T-helper 2 cell treated with Interferon-gamma antibody and Interleukin-4, amounts not matched to agents 100 ng/mL and 5 ng/mL, for 36 hours (primary cell): Measurements from ENCODE around the gene LMAN1. TPM values are rescaled to one million over a fixed set of nuclear protein-coding genes. Genes with fewer than 3 reads are reported as not detected.

Experiments used
- intact Hi-C: fragments of 100-400 bp; cut with micrococcal nuclease; formaldehyde crosslinking; loops from one replicate; pipeline ENCODE4 v1.15.1; 2023
- total RNA-seq: library from RNA; stranded (reverse); gene quantifications from 2 replicates; pipeline ENCODE4 v1.2.3, GENCODE V29; 2022

Gene LMAN1, protein sequence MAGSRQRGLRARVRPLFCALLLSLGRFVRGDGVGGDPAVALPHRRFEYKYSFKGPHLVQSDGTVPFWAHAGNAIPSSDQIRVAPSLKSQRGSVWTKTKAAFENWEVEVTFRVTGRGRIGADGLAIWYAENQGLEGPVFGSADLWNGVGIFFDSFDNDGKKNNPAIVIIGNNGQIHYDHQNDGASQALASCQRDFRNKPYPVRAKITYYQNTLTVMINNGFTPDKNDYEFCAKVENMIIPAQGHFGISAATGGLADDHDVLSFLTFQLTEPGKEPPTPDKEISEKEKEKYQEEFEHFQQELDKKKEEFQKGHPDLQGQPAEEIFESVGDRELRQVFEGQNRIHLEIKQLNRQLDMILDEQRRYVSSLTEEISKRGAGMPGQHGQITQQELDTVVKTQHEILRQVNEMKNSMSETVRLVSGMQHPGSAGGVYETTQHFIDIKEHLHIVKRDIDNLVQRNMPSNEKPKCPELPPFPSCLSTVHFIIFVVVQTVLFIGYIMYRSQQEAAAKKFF
- 109 TPM in 2 replicates for total RNA-seq

DNA sequence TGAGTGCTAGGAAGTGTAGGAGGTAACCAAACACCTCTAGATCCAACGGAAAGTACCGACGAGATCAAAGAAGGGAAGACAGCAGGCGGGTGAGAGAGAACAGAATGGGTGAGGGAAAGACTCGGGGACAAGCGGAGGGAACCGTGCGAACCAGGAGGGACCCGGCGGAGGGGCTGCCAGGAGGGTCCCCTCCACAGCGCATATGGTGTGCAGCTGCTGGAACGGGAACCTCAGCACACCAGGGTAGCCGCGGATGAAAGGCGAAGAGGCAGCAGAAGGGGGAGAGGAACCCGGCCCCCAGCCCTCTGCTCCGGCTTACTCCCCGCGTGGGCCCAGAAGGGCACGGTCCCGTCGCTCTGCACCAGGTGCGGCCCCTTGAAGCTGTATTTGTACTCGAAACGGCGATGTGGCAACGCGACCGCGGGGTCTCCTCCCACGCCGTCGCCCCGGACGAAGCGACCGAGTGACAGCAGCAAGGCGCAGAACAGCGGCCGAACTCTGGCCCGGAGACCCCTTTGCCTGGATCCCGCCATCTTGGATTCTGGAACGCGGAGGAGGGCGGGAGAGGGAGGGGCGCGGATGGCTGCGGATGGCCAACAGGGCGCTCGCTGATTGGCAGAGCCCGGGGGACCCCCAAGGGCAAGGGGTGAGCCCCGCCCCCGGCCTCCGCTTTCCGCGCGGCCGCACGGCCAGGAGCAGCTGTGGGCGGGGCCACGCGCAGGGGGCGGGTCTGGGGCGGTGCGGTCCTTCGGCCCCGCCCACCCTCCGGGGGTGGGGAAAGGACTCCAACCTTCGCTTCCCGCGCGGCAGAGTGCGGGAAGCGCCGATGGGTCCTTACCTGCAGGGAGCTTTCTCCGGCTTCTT is at the start of gene LMAN1:
Gene LMAN1, minus strand, starts transcription at position 554 of the 864 bp plus-strand sequence. Its CDS starts 21 bp downstream, at position 533.
- intact Hi-C loops: loop anchor here (1.0 to 10.0 kb wide), 8 partner anchors 17 to 1734 kb away; partner anchors contain the start of genes MALT1, NARS1 and SEC11C

DNA sequence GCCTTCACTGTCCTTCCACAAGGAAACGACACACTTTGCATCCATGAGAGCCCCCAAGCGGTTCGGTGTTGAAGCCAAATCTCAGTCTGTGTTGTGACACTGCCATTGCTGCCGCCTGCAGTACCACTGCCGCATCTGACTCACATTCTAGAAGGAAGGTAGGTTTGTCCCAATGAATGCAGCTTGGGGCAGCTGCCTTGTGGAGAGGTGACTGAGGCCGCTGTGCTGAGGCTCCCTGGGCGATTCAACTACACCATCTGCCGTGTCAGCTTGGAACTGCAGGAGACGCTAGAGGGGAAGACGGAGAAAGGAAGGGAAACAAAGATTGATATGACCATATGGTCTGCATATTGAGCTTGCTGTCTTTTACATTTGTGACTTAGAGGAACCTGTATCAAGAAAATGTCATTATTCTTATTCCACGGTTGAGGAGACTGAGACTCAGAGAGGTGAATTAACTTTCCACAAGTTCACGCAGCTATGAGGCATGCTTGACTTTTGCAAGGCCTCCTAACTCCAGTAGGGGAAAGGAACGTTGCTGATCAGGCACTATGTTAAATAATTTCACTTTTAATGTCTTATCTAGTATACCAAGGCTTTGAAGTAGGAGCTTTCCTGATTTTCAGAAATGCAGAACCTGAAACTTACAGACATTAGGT is 43.5 kb upstream of the LMAN1 start:
- intact Hi-C loops: loop anchor here (2.0 to 5.0 kb wide), 4 partner anchors 45 to 320 kb away; partner anchors contain the start of gene LMAN1

DNA sequence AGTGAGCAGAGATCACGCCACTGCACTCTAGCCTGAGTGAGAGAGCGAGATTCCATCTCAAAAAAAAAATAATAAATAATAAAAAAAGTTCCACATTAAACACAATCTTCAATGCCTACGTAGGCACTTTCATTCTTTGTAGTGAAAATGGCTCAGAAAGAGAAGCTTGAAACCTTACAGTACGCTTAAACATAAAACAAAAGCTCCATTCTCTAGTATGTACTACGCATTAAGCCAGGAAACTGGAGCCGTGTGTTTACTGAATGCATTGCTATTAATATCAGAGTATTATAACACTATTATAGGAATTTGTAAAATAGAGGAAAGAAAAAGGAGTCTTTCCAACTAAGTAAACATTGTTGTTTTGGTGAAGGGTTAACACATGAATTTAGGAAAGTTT is 41.3 kb upstream of the LMAN1 start:
- intact Hi-C loops: loop anchor here (5.0 kb wide), 2 partner anchors 43 to 318 kb away; partner anchors contain the start of gene LMAN1

DNA sequence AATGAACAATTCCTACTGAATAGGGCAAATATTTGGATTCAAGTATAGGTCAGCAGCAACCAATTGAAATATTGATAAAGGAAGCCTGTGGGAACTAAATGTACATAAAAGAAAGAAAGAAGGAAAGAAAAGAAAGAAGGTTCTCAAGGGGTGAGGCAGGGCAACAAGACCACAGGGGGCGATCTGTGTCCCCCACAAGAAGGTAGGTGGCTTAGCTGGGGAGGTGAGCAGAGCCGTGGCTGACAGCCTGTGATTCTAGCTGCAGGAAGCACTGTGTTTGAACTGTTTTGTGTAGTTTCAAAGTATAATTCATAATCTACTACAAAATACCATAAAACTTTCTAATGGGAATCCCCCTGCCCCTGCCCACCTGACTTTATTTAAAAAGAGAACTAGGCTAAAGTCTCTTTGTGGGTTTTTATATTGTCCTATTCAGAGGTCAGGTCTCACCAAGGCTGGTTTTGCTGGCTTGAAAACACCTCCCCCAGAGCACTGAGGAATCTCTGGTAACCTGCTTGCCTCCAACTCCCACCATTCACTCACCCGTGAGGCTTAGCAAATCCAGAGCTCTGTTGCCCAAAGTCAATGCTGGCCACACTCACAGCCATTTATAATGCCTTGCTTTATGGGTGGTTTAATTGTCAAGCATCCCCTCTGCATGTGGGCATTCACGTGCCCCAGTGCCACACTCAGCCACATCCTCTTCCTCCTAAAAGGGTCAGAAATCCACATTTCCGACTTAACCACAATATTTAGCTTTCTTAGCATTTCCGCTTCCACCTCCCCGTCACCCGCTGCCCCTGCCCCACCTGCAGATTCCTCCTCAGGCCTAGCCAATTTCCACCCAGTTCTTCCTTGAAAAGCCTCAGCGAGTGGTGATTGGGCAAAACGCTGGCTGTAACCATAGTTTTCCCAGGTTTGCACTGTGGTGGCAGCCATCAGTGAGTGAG is 36.4 kb upstream of the LMAN1 start:
- intact Hi-C loops: no loop called here

DNA sequence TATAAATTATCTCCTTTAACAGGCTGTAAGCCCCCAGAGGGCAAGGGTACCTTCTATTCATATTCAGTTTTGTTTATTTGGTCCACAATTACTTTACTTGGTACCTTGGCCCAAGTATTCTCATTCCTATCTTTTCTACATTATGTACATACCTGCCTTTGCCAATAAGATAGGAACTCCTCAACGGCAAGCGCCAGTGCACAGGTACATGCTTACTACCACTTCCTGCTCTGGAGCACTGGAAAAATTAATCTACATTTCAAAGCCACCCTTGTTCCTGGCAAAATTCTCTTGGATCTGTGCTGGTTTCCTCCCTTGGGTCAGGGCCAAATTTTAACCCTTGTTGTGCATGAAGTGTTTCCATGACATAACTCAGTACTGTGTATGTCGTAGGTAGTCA is 34.3 kb upstream of the LMAN1 start:
- intact Hi-C loops: no loop called here

DNA sequence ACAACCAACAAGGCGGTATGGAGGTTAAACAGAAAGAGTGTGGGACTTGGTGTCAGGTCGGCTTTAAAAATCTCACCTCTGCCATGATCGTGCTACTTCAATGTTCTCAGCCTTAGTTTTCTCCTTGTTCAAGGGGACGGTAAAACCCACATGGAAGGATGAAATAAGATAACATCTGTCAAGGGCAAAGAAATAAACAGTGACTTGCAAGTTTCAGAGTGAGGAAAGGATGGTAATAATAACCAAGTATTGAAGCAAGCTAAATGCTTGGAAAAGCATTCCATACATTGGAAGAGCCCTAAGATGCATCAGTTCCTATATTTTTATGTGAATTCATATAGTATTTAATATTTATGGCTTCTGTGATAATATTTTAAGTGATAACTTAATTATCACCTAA is 29.8 kb upstream of the LMAN1 start:
- intact Hi-C loops: no loop called here

DNA sequence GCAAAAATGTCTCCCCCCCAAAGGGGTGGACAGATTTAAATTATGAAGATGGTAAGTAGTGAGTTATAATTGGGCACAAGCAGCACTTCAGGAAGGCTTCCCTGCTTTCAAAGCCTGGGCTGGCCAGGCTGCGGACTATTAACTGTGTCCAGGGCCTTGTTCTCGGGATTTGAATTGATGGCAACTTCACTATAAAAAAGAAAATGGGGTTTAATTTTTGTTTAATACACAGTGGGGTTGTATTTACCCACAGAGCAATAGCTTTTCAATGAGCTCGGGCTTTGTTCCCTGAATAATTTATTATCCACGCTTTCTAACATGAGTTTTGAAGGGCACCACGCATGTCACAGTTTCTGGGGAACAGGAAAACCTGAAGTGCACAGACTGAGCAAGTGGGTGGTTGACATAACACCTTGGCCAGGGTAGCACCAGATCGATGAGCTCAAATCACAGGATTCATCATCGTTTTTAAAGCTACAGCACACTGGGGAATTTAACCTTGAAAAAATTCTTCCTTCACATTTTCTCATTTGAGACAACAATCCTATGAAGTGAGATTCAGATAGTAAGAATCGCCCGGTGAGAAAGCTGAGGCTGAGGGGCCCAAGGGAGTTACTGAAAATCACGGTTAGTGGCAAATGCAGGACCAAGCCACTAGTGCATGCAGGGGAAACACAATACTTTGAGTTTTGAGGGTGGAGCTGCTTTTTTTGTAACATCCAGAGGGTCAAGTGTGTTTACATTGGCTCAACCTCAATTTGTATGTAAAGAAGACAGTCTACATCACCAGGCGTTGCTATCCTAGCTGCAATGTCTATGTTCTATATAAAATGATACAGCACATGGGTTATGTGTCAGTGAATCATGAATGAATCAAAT is 28.9 kb upstream of the LMAN1 start:
- intact Hi-C loops: no loop called here

DNA sequence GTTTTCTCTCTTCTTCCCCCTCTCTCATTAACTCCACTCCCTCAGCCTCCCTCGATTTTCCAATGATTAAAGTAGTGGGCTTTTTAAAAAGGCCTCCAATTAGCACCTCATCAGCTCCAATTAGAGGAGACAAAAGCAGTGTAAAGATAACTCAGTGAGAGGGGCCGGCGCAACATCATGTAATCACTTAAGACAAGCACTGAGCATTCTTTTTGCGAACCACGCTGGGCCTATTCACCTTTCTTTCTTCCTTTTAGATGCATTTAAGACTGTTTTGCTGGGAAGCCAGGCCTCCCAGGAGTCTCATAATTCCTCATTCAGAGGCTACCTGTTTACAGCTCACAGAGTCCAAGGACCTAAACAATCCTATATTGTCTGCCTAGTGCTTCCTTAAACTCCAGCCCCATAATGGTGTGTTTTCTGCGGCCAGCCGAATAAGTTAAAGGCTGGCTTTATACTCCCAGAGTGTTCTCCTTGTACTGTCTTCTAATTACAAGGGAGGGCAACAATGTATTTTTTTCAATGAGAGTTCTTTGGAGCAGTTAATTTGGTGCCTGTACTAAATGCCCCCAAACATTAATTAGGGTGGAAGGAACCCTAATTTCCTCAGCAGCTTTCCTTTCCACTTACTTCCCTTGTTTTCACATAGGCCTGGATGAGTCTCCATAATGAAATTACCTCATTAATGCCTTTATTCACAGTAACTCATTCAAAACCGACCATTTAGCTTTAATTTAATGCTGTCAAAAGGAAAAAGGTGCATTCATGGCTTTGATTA is 28.0 kb upstream of the LMAN1 start:
- intact Hi-C loops: no loop called here

DNA sequence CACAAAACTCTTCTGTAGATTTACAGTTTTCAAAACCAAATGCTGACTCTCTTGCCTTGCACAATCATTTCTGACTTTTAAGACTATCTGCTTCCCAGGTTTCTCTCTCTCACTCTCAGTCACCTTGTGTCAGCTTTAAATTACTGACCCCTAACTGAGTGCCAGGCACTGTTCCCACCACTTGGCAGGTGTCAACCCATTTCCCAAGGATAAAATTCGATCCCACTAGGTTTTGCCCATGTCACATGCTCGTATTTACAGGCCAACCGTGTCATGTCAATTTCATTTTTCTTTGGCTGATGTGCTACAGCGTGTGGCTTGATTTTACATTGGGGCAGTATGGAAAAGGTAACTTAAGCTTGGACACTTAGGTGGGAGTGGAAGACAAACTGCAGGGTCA is 26.1 kb upstream of the LMAN1 start:
- intact Hi-C loops: no loop called here

DNA sequence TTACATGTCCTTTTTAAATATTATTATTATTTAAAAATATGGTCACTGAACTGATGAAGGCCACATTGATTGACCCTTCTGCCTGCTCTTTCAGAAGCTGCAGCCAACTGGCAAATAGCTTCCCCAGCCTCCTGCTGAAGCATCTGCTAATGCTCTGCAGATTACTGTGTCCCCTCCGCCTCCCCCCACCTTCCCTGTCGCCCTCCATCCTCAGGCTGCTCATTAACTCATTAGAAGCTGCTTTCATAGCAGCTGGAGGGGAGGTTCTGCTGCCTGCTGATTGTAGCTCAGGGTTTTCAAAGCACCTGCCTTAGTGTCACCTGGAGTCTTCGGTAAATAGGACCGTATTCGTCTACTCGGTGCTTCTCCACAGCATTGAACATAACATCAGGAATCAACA is 24.8 kb upstream of the LMAN1 start:
- intact Hi-C loops: no loop called here

DNA sequence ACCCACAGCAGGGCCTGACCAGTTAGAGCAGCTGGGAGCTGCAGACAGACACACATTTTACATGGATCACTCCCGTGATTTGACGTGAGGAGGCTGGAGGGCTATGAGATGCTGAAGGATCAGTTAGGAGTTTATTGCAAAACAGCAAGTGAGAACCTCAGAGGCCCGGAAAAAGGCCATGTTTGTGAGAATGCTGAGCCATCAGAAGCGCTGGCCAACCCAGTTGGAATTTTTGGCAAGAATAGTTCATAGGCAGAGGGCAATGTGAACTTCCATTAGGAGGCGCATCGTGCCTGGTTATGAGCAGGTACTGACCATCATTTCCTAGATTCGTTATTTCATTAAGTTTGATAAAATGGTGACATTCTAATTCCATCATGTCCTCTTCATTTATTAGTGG is 23.3 kb upstream of the LMAN1 start:
- intact Hi-C loops: no loop called here

DNA sequence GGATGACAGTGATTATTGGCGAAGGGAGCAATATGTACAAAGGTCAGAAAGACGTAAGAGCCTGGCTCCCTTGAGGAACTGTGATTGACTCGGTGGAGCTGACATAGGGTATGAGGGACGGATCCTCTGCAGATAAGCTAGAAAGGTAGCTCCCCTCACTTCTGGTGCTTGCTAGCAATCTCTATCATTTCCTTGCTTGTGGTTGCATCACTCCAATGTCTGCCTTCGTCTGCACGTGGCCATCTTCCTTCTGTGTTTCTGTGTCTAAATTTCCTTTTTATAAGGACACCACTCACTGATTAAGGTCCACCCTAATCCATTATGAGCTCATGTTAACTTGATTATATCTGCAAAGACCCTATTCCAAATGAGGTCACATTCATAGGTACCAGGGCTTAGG is 22.9 kb upstream of the LMAN1 start:
- intact Hi-C loops: no loop called here

DNA sequence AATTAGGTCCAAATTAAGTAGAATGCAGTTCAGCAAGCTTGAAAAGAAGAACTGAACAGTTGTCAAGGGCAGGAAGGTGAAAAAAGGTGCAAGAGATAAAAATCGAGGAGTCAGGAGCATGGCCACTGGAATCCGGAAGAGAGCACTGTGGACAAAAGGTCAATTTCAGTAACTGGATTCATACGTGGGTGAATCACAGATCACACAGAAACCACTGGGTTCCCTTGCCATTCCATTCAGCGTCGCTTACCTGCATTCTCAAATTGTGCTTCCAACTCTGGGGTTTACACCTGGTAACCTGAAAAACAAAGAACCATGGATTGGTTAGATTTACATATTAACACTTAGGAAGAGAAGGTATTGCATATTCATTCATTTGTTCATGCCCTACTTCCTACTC is 21.6 kb upstream of the LMAN1 start:
- intact Hi-C loops: no loop called here

DNA sequence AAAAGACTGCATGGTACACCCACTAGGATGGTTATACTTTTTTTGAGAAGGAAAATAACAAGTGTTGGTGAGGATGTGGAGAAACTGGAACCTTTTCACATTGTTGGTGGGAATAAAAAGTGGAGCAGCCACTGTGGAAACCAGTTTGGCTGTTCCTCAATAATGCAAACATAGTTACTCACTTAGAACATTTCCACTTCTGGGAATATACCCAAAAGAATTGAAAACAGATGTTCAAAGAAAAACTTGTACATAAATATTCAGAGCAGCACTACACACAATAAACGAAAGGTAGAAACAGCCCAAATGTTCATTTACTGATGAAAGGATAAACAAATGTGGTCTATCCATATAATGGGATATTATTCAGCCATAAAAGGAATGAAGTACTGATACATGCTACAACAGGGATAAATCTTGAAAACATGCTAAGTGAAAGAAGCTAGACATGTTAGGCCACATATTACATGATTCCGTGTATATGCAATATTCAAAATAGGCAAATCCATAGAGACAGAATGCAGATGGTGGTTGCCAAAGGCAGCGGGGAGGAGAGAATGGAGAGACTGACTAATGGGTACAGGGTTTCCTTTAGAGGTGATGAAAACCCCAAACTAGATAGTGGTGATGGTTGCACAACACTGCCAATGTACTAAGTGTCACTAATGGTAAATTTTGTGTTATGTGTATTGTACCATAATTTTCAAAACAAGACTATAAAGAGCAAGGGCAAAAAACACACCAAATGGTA is 20.9 kb upstream of the LMAN1 start:
- intact Hi-C loops: no loop called here

DNA sequence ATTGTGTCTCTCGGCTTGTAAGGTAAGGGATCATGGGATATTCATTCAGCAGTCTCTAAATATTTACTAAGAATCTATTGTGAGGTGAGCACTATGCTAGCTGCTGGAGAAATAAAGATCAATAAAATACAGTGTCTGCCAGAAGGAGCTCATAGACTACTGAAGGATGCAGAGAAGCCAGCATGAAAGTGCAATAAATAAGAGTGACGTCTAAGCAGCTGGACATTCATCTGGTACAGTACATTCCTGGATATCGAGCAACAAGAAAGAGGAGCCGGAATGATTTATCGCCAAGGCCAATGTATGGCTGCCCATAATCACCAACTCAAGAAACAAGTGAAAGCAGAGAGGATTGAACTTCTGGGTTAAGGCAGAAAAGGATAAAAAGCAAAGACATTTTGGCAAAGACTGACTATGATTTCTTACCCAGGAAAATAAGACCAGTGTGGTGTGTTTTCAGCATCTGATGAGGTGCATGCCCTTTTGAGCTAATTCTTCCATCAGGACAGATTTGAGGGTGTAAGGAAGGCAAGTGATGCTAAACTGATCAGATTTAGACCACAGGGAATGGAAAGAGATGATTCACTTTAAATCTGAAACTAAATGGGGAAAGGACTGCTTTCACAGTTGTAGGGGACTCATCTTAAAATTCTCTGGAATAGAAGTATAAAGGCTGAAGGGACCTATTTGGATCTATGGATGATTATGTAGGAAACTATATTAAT is 18.7 kb upstream of the LMAN1 start:
- intact Hi-C loops: no loop called here

DNA sequence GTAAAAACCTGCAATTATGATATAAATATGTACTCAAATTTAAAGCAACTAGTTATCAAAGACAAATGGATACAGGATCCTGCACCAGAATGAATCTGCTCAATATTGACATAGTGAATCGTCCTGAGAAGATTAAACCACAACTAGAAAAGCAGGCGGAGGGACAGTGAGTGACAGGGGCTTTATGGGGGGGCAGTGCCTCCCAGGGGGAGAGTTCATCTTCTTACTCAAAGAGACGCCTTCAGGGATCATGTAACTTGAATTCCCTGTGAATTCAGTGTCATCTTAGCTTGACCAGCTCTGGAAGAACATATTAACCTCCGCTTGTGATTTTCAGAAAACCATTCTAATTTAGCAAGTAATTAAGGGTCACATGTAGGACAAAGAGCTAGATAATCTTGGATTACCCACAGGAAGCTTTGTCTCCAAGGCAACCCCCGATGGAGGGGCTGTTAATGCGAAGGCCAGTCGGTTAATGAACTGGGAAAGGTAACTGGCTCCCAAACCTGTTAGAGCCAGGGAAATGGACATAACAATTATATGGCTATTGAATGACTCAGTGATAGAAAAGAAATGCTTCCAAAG is 17.4 kb upstream of the LMAN1 start:
- intact Hi-C loops: no loop called here

DNA sequence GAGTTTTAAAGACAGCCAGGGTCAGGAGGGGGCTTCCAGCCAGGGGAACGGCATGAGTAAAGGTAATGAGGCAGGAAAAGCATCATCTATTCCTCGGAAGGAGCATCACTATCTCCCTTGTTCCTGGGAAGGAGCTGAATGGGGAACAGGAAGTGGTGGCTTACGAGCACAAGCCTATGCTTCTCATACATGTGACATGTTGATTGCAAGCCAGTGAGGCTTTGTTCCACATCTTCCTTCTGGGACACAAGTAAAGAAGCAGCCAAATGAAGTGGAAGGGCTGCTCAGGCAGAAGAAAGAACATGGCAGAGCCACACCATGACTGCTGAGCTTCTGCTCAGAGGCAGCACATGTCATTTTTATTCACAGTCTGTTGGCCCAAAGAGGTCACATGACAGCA is 15.1 kb upstream of the LMAN1 start:
- intact Hi-C loops: no loop called here
